Neural cell (in vitro differentiated cells): Measurements from ENCODE around the gene COL16A1. TPM values are rescaled to one million over a fixed set of nuclear protein-coding genes. Genes with fewer than 3 reads are reported as not detected.

Source experiments
- H2AFZ ChIP-seq: fragments of 200-600, 300-800 bp; sonication (generic), shearing (Covaris generic); 2 replicates; pipeline ENCODE4 v1.6.0; 2014; ENCODE audit warnings: low read depth, mild to moderate bottlenecking, antibody characterized with exemption, low read length, moderate library complexity
- H3F3A ChIP-seq: fragments of 200-600 bp; shearing (Covaris generic); 2 replicates; pipeline ENCODE4 v1.6.1; 2016; ENCODE audit warnings: mild to moderate bottlenecking, moderate library complexity, mixed read lengths, antibody characterized with exemption, low read length; ENCODE audit not compliant: insufficient read depth, poor library complexity, severe bottlenecking
- H3K27ac ChIP-seq: fragments of 200-600, 300-800 bp; sonication (generic), shearing (Covaris generic); 2 replicates; pipeline ENCODE4 v1.5.1; 2014; ENCODE audit warnings: mild to moderate bottlenecking, low read length, moderate library complexity
- H3K27me3 ChIP-seq: fragments of 300-800, 200-600 bp; sonication (generic), shearing (Covaris generic); 2 replicates; pipeline ENCODE4 v1.6.0; 2014; ENCODE audit warnings: mild to moderate bottlenecking, low read depth, low read length, moderate library complexity; ENCODE audit not compliant: insufficient read depth
- H3K36me3 ChIP-seq: fragments of 300-800, 200-600 bp; sonication (generic), shearing (Covaris generic); 2 replicates; pipeline ENCODE4 v1.5.1; 2014; ENCODE audit warnings: mild to moderate bottlenecking, antibody characterized with exemption, low read length, moderate library complexity; ENCODE audit not compliant: insufficient read depth
- H3K4me2 ChIP-seq: fragments of 300-800, 200-600 bp; sonication (generic), shearing (Covaris generic); 2 replicates; pipeline ENCODE4 v1.6.0; 2014; ENCODE audit warnings: mild to moderate bottlenecking, low read length
- H3K4me3 ChIP-seq: fragments of 300-800, 200-600 bp; sonication (generic), shearing (Covaris generic); 2 replicates; pipeline ENCODE4 v1.5.1; 2014; ENCODE audit warnings: mild to moderate bottlenecking, low read length, moderate library complexity
- H3K79me2 ChIP-seq: fragments of 200-600 bp; shearing (Covaris generic); replicated peaks from 2 replicates; pipeline ENCODE4 v1.6.0; 2014; ENCODE audit warnings: mild to moderate bottlenecking, low read length, moderate library complexity; ENCODE audit not compliant: insufficient read depth
- H3K9ac ChIP-seq: fragments of 300-800, 200-600 bp; sonication (generic), shearing (Covaris generic); 2 replicates; pipeline ENCODE4 v1.6.1; 2016; ENCODE audit warnings: mild to moderate bottlenecking, low read length, mixed read lengths
- H3K9me2 ChIP-seq: fragments of 200-600 bp; shearing (Covaris generic); 2 replicates; pipeline ENCODE4 v1.6.1; 2016; ENCODE audit warnings: mild to moderate bottlenecking, low read length, mixed read lengths; ENCODE audit not compliant: insufficient read depth
- H3K9me3 ChIP-seq: fragments of 200-600, 300-800 bp; sonication (generic), shearing (Covaris generic); 2 replicates; pipeline ENCODE4 v1.6.1; 2016; ENCODE audit warnings: mild to moderate bottlenecking, mixed run types, low read length, moderate library complexity, mixed read lengths
- H4K20me1 ChIP-seq: fragments of 200-600 bp; shearing (Covaris generic); 2 replicates; pipeline ENCODE4 v1.6.1; 2016; ENCODE audit warnings: mild to moderate bottlenecking, mixed run types; ENCODE audit not compliant: insufficient read depth
- EP300 ChIP-seq: fragments of 450-650 bp; conservative IDR thresholded peaks from 2 replicates; pipeline ENCODE4 v1.6.1; 2014; ENCODE audit warnings: antibody characterized with exemption, mild to moderate bottlenecking, moderate library complexity; ENCODE audit not compliant: poor library complexity, severe bottlenecking
- EZH2 ChIP-seq: fragments of 200-600, 300-800 bp; shearing (Covaris generic), sonication (generic); IDR thresholded peaks from 2 replicates; pipeline ENCODE4 v1.6.1; 2014; ENCODE audit warnings: antibody characterized with exemption, low read length, borderline replicate concordance, mild to moderate bottlenecking; ENCODE audit not compliant: insufficient read depth, poor library complexity, severe bottlenecking
- MXI1 ChIP-seq: fragments of 450-650 bp; conservative IDR thresholded peaks from 2 replicates; pipeline ENCODE4 v1.6.1; 2014; ENCODE audit warnings: antibody characterized with exemption, mild to moderate bottlenecking; ENCODE audit not compliant: poor library complexity, severe bottlenecking
- POLR2AphosphoS5 ChIP-seq: IDR thresholded peaks from 2 replicates; pipeline ENCODE4 v1.6.1; 2012
- RAD21 ChIP-seq: fragments of 450-650 bp; conservative IDR thresholded peaks from 2 replicates; pipeline ENCODE4 v1.6.1; 2014; ENCODE audit warnings: antibody characterized with exemption, mild to moderate bottlenecking, moderate library complexity
- SMC3 ChIP-seq: fragments of 450-650 bp; conservative IDR thresholded peaks from 2 replicates; pipeline ENCODE4 v1.6.1; 2014; ENCODE audit warnings: antibody characterized with exemption, mild to moderate bottlenecking, moderate library complexity; ENCODE audit not compliant: poor library complexity
- TAF1 ChIP-seq: IDR thresholded peaks from 2 replicates; pipeline ENCODE4 v1.6.1; 2012; ENCODE audit warnings: low read depth
- polyA plus RNA-seq: library from polyadenylated mRNA; depleted of rRNA; stranded (reverse); fragments of >200 nt; gene quantifications from 2 replicates; pipeline ENCODE4 v1.2.3, GENCODE V29; 2014
- TF ChIP-seq, protein P1 (sequence below): fragments of 450-650 bp; IDR thresholded peaks from 2 replicates; pipeline ENCODE4 v1.5.1; 2014; ENCODE audit warnings: antibody characterized with exemption, mild to moderate bottlenecking, moderate library complexity; ENCODE audit not compliant: poor library complexity, severe bottlenecking
- TF ChIP-seq, protein P2 (sequence below): IDR thresholded peaks from 2 replicates; pipeline ENCODE4 v1.6.1; 2012; ENCODE audit warnings: borderline replicate concordance

The COL16A1 gene
- polyA plus RNA-seq, 1 donor from 2014 or later, result 3.4 TPM

GRCh38 chr1:31691446-31691845 lies 12.4 kb downstream of the COL16A1 start:
- TF ChIP-seq EP300 (no peak), TAF1 (no peak), EZH2 (no peak), SMC3 (no peak), MXI1 (no peak), POLR2AphosphoS5 (no peak), RAD21 (no peak)
- TF ChIP-seq, protein P1, sequence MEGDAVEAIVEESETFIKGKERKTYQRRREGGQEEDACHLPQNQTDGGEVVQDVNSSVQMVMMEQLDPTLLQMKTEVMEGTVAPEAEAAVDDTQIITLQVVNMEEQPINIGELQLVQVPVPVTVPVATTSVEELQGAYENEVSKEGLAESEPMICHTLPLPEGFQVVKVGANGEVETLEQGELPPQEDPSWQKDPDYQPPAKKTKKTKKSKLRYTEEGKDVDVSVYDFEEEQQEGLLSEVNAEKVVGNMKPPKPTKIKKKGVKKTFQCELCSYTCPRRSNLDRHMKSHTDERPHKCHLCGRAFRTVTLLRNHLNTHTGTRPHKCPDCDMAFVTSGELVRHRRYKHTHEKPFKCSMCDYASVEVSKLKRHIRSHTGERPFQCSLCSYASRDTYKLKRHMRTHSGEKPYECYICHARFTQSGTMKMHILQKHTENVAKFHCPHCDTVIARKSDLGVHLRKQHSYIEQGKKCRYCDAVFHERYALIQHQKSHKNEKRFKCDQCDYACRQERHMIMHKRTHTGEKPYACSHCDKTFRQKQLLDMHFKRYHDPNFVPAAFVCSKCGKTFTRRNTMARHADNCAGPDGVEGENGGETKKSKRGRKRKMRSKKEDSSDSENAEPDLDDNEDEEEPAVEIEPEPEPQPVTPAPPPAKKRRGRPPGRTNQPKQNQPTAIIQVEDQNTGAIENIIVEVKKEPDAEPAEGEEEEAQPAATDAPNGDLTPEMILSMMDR, result no peak
- TF ChIP-seq, protein P2, sequence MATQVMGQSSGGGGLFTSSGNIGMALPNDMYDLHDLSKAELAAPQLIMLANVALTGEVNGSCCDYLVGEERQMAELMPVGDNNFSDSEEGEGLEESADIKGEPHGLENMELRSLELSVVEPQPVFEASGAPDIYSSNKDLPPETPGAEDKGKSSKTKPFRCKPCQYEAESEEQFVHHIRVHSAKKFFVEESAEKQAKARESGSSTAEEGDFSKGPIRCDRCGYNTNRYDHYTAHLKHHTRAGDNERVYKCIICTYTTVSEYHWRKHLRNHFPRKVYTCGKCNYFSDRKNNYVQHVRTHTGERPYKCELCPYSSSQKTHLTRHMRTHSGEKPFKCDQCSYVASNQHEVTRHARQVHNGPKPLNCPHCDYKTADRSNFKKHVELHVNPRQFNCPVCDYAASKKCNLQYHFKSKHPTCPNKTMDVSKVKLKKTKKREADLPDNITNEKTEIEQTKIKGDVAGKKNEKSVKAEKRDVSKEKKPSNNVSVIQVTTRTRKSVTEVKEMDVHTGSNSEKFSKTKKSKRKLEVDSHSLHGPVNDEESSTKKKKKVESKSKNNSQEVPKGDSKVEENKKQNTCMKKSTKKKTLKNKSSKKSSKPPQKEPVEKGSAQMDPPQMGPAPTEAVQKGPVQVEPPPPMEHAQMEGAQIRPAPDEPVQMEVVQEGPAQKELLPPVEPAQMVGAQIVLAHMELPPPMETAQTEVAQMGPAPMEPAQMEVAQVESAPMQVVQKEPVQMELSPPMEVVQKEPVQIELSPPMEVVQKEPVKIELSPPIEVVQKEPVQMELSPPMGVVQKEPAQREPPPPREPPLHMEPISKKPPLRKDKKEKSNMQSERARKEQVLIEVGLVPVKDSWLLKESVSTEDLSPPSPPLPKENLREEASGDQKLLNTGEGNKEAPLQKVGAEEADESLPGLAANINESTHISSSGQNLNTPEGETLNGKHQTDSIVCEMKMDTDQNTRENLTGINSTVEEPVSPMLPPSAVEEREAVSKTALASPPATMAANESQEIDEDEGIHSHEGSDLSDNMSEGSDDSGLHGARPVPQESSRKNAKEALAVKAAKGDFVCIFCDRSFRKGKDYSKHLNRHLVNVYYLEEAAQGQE, result no peak
- H4K20me1 ChIP-seq, result no peaks in the 10 kb centered on the region

GRCh38 chr1:31690921-31691320 lies 12.9 kb downstream of the COL16A1 start:
- Histone ChIP-seq H4K20me1 (no peaks in the 10 kb centered on the region), H3K9me2 (no peaks in the 10 kb centered on the region), H3K79me2 (no peaks in the 10 kb centered on the region), H3K36me3 (no peaks in the 10 kb centered on the region), H3F3A (no peaks in the 10 kb centered on the region), H3K4me2 (no peak overlapping the region), H3K9me3 (no peaks in the 10 kb centered on the region), H3K9ac (no peak overlapping the region), H3K27me3 (no peaks in the 10 kb centered on the region), H3K27ac (no peak overlapping the region), H2AFZ (no peak overlapping the region), H3K4me3 (no peak overlapping the region)
- no peak for TF ChIP-seq SMC3
- no peak for TF ChIP-seq EP300
- TF ChIP-seq MXI1, result no peak
- TF ChIP-seq EZH2, result no peak
- no peak for TF ChIP-seq RAD21

More at GRCh38 chr1:31691446-31691845, 12.4 kb downstream of the COL16A1 start:
- no peaks in the 10 kb centered on the region for H3K9me2 ChIP-seq
- H3K4me2 ChIP-seq, result no peak overlapping the region
- no peaks in the 10 kb centered on the region for H3K79me2 ChIP-seq
- no peak overlapping the region for H3K9ac ChIP-seq
- no peak overlapping the region for H2AFZ ChIP-seq
- no peaks in the 10 kb centered on the region for H3K36me3 ChIP-seq
- H3F3A ChIP-seq, result no peaks in the 10 kb centered on the region
- H3K9me3 ChIP-seq, result no peaks in the 10 kb centered on the region
- H3K4me3 ChIP-seq, result no peak overlapping the region
- H3K27ac ChIP-seq, result no peak overlapping the region
- H3K27me3 ChIP-seq, result no peaks in the 10 kb centered on the region
